ENCODE data around the gene COL23A1.

The COL23A1 gene

GRCh38 chr5:178433273-178433775 is 156.9 kb downstream of the COL23A1 start:
- Histone ChIP-seq H3K4me1 (ENCODE audit: insufficient read depth, low read length) (peaks cover 9% of the 10 kb centered on the region; the same call in 1 of the 2 replicates), H3K9me3 (ENCODE audit: insufficient read depth, low read depth, low read length) (no peaks in the 10 kb centered on the region), H3K36me3 (ENCODE audit: insufficient read depth, low read depth, low read length) (no peaks in the 10 kb centered on the region), H3K27ac (ENCODE audit: low read length) (no peak overlapping the region), H3K4me3 (ENCODE audit: low read length) (no peak overlapping the region), H3K27me3 (ENCODE audit: insufficient read depth, low read length) (no peaks in the 10 kb centered on the region), H3K9ac (ENCODE audit: low read depth, low read length) (no peak overlapping the region)

DNA sequence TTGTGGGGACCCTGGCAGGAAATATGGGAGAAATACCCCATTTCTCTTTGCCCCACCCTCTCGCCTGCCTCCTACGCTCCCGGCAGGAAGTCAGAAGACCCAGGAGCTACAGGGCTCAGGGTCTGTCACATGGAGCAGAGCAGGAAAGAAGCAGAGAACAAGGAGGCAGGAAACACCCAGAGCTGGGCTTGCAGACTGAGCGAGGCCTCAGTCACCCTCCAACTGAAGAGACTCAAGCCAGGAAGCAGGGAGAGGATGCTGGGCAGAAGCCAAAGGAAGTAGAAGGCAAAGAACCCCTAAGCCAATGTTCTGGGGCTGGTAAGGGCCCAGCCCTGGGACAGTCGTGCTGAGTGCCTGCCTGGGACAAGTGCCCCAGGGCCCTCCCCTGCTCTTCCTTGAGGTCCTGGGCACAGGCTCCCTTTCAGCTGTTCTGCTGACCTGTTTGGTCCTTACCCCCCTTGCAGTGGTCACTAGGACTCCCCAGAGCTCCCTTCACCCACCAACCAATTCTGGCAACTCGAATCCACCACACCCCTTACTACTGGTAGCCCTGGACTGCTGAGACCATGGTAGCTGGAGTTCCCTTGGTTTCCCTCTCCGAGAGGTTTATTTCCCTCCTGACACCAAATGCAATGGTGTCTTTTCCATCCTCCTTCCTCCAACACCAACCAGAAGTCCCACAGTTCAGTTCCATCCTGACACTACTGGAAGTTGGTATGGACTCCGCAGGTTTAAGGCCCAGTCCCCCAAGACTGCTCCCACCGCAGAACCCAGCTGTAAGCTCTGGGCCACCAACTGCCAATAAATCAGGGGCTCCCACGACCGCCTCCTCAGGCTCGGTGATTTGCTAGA is 157.5 kb downstream of the COL23A1 start:
- Histone ChIP-seq H3K9me3 (ENCODE audit: insufficient read depth, low read depth, low read length) (no peaks in the 10 kb centered on the region), H3K27me3 (ENCODE audit: insufficient read depth, low read length) (no peaks in the 10 kb centered on the region), H3K36me3 (ENCODE audit: insufficient read depth, low read depth, low read length) (no peaks in the 10 kb centered on the region), H3K9ac (ENCODE audit: low read depth, low read length) (no peak overlapping the region), H3K4me3 (ENCODE audit: low read length) (no peak overlapping the region), H3K27ac (ENCODE audit: low read length) (no peak overlapping the region), H3K4me1 (ENCODE audit: insufficient read depth, low read length) (peaks cover 15% of the 10 kb centered on the region)

- Histone ChIP-seq H3K4me1 (ENCODE audit: insufficient read depth, low read length) (peaks cover 18% of the 10 kb centered on the region), H3K9me3 (ENCODE audit: insufficient read depth, low read depth, low read length) (no peaks in the 10 kb centered on the region), H3K4me3 (ENCODE audit: low read length) (no peak overlapping the region), H3K27me3 (ENCODE audit: insufficient read depth, low read length) (no peaks in the 10 kb centered on the region), H3K27ac (ENCODE audit: low read length) (no peak overlapping the region), H3K9ac (ENCODE audit: low read depth, low read length) (no peak overlapping the region), H3K36me3 (ENCODE audit: insufficient read depth, low read depth, low read length) (no peaks in the 10 kb centered on the region)
These were observed 158.4 kb downstream of the COL23A1 start for GRCh38 chr5:178431782-178432165.

DNA sequence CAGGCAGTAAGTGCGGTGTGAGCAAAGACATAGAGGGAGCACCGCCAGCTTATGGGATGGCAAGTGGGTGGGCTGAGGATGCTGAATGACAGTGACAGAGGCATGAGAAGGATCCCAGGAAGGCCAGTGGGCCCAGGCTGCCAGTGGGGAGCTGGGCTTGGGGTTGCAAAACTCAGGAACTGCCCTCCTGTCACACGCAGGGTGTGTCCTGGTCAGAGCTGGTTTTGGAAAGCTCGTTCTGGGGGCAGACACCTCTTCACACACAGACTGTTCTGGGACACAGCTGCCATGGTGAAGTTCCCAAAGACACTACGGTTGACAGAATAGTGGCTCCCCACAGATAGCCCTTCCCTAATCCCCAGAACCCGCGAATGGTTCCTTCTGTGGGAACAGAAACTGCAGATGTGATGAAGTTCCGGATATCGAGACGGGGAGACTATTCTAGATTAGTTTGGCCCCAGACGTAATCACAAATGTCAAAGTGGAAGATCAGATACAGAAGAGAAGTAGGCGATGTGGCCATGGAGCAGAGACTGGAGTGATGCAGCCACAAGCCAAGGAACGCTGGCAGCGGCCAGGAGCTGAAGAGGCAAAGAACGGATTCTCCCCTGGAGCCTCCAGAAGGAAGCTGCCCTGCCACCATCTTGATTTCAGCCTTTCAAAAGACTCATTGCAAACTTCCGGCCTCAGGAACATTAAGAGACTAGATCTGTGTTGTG is 159.0 kb downstream of the COL23A1 start:
- H3K4me1 ChIP-seq (ENCODE audit: insufficient read depth, low read length): peaks cover 18% of the 10 kb centered on the region
- no peaks in the 10 kb centered on the region for H3K9me3 ChIP-seq (ENCODE audit: insufficient read depth, low read depth, low read length)
- H3K4me3 ChIP-seq (ENCODE audit: low read length): no peak overlapping the region
- no peak overlapping the region for H3K9ac ChIP-seq (ENCODE audit: low read depth, low read length)
- H3K27ac ChIP-seq (ENCODE audit: low read length): no peak overlapping the region
- no peaks in the 10 kb centered on the region for H3K27me3 ChIP-seq (ENCODE audit: insufficient read depth, low read length)
- H3K36me3 ChIP-seq (ENCODE audit: insufficient read depth, low read depth, low read length): no peaks in the 10 kb centered on the region

- Histone ChIP-seq H3K9ac (ENCODE audit: low read depth, low read length) (no peak overlapping the region), H3K4me1 (ENCODE audit: insufficient read depth, low read length) (peaks cover 18% of the 10 kb centered on the region), H3K27me3 (ENCODE audit: insufficient read depth, low read length) (no peaks in the 10 kb centered on the region), H3K27ac (ENCODE audit: low read length) (no peak overlapping the region), H3K4me3 (ENCODE audit: low read length) (no peak overlapping the region), H3K36me3 (ENCODE audit: insufficient read depth, low read depth, low read length) (no peaks in the 10 kb centered on the region), H3K9me3 (ENCODE audit: insufficient read depth, low read depth, low read length) (no peaks in the 10 kb centered on the region)
These were observed 159.8 kb downstream of the COL23A1 start for GRCh38 chr5:178430186-178431062.

- H3K9me3 ChIP-seq (ENCODE audit: insufficient read depth, low read depth, low read length): no peaks in the 10 kb centered on the region
- H3K27ac ChIP-seq (ENCODE audit: low read length): no peak overlapping the region
- no peaks in the 10 kb centered on the region for H3K36me3 ChIP-seq (ENCODE audit: insufficient read depth, low read depth, low read length)
- H3K27me3 ChIP-seq (ENCODE audit: insufficient read depth, low read length): no peaks in the 10 kb centered on the region
- no peak overlapping the region for H3K4me3 ChIP-seq (ENCODE audit: low read length)
- H3K4me1 ChIP-seq (ENCODE audit: insufficient read depth, low read length): peaks cover 18% of the 10 kb centered on the region
- peak overlapping the region; percentile 25; the same call in 1 of the 2 replicates for H3K9ac ChIP-seq (ENCODE audit: low read depth, low read length)
These were observed 160.6 kb downstream of the COL23A1 start for GRCh38 chr5:178429491-178430185.

DNA sequence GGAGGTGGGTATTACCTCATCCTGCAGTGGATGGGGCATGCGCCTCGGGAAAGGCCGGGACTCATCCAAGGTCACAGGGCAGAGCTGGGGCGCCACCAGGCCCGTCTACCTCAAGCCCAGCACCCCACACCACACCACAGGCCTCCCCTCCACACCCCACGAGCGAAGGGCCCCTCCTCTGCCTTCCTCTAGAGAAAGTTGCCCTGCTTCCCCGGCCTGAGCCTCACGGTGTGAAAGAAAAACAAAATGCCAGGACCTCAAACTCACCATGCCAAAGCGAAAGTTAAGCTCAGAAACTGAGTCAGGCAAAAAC is 161.1 kb downstream of the COL23A1 start:
- Histone ChIP-seq H3K4me1 (ENCODE audit: insufficient read depth, low read length) (peaks cover 18% of the 10 kb centered on the region), H3K9ac (ENCODE audit: low read depth, low read length) (peak overlapping the region; percentile 25; the same call in 1 of the 2 replicates), H3K27ac (ENCODE audit: low read length) (no peak overlapping the region), H3K27me3 (ENCODE audit: insufficient read depth, low read length) (no peaks in the 10 kb centered on the region), H3K9me3 (ENCODE audit: insufficient read depth, low read depth, low read length) (no peaks in the 10 kb centered on the region), H3K4me3 (ENCODE audit: low read length) (no peak overlapping the region), H3K36me3 (ENCODE audit: insufficient read depth, low read depth, low read length) (no peaks in the 10 kb centered on the region)

- H3K9ac ChIP-seq (ENCODE audit: low read depth, low read length): peak overlapping the region; percentile 25; the same call in 1 of the 2 replicates
- no peak overlapping the region for H3K27ac ChIP-seq (ENCODE audit: low read length)
- peaks cover 18% of the 10 kb centered on the region for H3K4me1 ChIP-seq (ENCODE audit: insufficient read depth, low read length)
- H3K4me3 ChIP-seq (ENCODE audit: low read length): no peak overlapping the region
- H3K27me3 ChIP-seq (ENCODE audit: insufficient read depth, low read length): no peaks in the 10 kb centered on the region
- H3K9me3 ChIP-seq (ENCODE audit: insufficient read depth, low read depth, low read length): no peaks in the 10 kb centered on the region
- no peaks in the 10 kb centered on the region for H3K36me3 ChIP-seq (ENCODE audit: insufficient read depth, low read depth, low read length)
These were observed 161.6 kb downstream of the COL23A1 start for GRCh38 chr5:178428341-178429155.

DNA sequence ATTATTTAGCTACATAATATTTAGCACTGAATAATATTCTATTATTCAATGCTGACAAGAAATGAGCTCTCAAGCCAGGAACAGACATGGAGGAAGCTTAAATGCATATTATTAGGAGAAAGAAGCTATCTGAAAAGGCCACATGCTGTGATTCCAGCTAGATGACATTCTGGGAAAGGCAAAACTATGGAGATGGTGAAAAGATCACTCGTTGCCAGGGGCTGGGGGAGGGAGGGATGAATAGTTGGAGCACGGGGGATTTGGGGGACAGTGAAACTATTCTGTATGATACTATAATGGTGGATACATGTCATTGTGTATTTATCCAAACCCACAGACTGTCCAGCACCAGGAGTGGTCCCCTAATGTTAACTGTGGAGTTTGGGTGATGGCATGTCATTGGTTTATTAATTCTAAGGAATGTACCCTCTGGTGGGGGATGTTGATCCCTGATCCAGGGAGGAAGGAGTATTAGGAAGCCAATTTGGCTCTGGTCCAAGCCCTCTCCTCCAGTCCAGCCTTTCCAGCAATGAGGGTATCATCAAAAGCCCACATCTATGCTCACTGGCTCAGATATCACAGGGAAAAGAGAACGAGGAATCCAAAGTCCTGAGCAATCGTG is 162.5 kb downstream of the COL23A1 start:
- Histone ChIP-seq H3K4me3 (ENCODE audit: low read length) (no peak overlapping the region), H3K4me1 (ENCODE audit: insufficient read depth, low read length) (peaks cover 18% of the 10 kb centered on the region), H3K36me3 (ENCODE audit: insufficient read depth, low read depth, low read length) (no peaks in the 10 kb centered on the region), H3K27me3 (ENCODE audit: insufficient read depth, low read length) (no peaks in the 10 kb centered on the region), H3K27ac (ENCODE audit: low read length) (no peak overlapping the region), H3K9ac (ENCODE audit: low read depth, low read length) (no peak overlapping the region), H3K9me3 (ENCODE audit: insufficient read depth, low read depth, low read length) (no peaks in the 10 kb centered on the region)

DNA sequence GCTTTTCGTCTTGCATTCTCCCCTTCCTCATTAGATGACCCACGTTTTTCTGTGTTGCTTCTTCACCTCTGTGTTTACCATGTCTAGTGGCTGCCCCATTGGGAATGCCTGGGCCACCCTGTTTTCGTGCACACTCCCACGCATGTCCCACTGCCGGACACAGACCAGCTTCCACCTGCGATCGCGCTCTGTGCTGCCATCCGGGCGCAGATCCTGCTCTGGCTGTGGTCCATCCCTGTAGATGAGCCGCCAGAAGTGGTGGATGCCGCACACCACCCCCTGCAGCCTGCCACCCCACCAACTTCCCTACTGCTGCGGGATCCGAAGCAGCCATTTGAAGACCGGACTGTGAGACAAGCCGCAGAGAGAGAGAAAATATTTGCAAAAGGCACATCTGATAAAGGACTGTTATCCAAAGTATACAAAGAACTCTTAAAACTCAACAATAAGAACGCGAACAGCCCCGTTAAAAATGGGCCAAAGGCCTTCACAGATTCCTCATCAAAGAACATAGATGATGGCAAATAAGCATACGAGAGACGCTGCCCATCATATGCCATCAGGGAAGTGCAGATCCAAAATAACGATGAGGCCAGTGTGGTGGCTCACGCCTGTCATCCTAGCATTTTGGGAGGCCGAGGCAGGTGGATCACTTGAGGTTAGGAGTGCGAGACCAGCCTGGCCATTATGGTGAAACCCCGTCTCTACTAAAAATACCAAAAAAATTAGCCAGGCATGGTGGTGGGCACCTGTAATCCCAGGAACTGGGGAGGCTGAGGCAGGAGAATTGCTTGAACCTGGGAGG is 163.7 kb downstream of the COL23A1 start:
- H3K27me3 ChIP-seq (ENCODE audit: insufficient read depth, low read length): no peaks in the 10 kb centered on the region
- no peaks in the 10 kb centered on the region for H3K9me3 ChIP-seq (ENCODE audit: insufficient read depth, low read depth, low read length)
- H3K9ac ChIP-seq (ENCODE audit: low read depth, low read length): no peak overlapping the region
- no peaks in the 10 kb centered on the region for H3K36me3 ChIP-seq (ENCODE audit: insufficient read depth, low read depth, low read length)
- H3K27ac ChIP-seq (ENCODE audit: low read length): no peak overlapping the region
- H3K4me1 ChIP-seq (ENCODE audit: insufficient read depth, low read length): peaks cover 24% of the 10 kb centered on the region
- no peak overlapping the region for H3K4me3 ChIP-seq (ENCODE audit: low read length)

Measured in iPS-20b (cell line).